GM18951 (cell line): ENCODE measurements around the gene AK8.

Experiments used
- POLR2A ChIP-seq: IDR thresholded peaks from 4 replicates; pipeline ENCODE4 v1.6.1; 2011; ENCODE audit warnings: mild to moderate bottlenecking; ENCODE audit not compliant: insufficient read length, insufficient read depth; ENCODE audit errors: extremely low read depth
- in situ Hi-C: fragments of 300-500 bp; cut with MboI; formaldehyde crosslinking; loops from one replicate; pipeline ENCODE4 v1.12.0; 2022; ENCODE audit warnings: low sequenced_read_pairs, mixed read lengths, inconsistent platforms; ENCODE audit not compliant: unreplicated experiment

AK8 gene

DNA sequence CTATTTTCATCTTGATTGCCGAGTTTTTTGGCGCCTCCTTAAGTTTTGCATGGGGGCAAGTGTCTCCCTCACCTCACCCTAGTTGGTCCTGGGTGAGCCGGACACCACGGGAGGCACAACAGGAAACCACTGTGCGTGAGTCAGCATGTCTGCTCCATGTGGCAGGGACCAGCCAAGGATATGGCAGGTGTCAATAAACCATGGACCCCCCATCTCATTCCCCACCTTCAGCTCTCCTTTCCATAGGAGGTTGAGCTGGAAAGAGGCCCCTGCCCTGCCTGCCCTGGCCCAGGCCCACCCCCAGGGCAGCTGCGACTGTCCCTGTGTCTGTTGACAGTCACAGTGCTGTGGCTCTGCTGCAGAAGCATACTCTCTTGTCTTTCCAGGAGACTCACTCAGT, 3.7 kb upstream of the AK8 start:
- no peak for TF ChIP-seq POLR2A
- in situ Hi-C loops = no loop called here

DNA sequence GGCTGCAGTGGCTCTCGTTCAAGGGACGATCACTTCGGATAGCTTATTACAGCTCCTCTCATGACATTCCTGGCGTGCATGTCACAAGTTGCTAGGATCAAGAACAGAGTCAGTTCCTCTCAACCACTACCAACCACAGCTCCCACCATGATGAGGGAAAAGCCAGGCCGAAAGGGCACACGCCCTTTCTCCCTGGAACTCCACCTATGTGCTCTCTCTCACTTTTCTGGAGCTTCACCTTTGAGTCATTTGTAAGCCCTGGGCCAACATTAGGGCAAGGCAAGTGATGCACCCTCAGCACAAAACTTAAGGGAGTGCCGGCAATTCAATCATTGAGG, 2.2 kb upstream of the AK8 start:
- in situ Hi-C loops = no loop called here

DNA sequence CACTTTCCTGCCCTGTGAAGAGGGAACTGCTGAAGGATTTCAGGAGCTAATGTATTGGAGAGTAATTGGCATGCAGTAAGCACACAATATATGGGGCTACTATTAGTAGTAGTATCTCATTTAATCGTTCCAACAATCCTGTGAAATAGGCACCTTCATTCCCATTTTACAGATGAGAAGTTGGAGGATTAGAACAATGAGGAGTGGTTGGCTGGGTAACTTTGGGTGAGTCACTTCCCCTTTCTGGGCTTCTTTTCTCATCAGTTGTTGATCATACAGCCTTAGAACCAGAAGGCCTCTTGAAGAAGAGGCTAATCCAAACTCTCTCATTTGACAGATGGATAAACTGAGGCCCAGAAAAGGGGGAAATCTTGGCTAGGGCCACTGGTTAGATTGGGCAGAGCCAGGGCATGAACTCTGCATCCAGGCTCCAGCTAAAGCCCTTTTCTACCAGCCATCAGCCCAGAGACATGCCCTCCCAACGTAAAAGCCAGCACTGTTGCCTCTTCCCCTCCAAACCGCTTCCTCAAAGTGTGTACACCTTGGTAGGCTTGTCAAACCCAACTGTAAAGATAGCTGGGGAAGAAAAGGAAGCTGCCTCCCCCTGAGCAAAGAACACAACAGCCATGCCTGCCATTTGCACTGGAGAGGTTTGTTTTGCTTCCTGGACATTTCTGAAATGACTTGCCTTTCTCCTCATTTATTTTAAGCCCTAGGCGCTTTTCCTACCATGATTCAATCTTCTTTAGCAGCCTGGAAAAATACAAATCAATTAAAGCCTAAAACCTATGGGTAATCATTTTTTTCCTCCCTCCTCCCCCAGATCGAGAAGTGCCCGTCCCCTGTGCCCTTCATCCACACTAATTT, 1.6 kb upstream of the AK8 start:
- TF ChIP-seq POLR2A = no peak
- in situ Hi-C loops = no loop called here

More for the DNA sequence above, 2.2 kb upstream of the AK8 start:
- TF ChIP-seq POLR2A = no peak

- in situ Hi-C loops = no loop called here
- TF ChIP-seq POLR2A = no peak
Observed at GRCh38 chr9:132878695-132879456, 792 bp upstream of the AK8 start, which contains the start of gene SPACA9. Gene SPACA9, plus strand, starts transcription at chr9:132878898. Its CDS starts 5,050 bp downstream, at chr9:132883948.

- in situ Hi-C loops = no loop called here
- TF ChIP-seq POLR2A = no peak
Observed at GRCh38 chr9:132877458-132877823, 643 bp downstream of the AK8 start.

- in situ Hi-C loops = no loop called here
- no peak for TF ChIP-seq POLR2A
Observed at GRCh38 chr9:132876849-132877248, 1.2 kb downstream of the AK8 start.

DNA sequence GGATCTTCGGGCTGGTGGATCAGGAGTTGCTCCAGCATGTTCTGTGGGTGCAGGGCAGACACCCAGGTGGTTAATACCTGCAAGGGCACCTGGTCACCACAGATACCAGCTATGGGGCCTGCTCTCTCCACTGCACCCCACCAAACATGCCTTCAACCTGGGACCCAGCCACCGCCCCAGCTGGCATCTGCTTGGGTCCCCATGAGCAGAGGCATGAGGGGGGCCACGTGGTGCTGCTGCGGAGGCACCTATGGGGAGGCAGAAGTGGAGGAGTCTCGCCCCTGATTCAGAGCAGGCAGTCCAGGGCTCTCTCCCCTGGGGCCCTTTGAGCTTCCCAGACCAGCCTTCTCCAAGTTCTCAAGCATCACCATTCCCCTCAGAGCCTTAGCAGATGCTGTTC, 2.9 kb downstream of the AK8 start:
- TF ChIP-seq POLR2A = no peak
- in situ Hi-C loops = no loop called here

DNA sequence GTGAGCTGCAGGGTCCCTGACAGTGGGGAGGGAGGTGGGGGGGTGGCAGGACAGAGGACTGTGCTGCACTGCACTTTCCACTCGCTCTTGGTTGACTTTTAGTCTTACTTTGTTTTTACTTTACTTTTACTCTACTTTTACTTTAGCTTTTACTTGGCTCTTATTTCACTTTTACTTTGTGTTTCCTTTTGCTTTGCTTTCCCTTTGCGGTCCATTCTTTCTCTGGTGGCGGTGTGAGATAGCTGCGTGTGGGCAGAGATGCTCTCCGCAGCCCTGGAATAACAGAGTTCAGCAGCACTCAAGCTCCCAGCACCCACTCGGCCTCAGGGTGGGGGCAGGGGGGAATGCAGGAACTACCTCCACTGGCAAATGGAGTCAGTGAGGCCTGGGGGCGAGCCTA, 4.7 kb downstream of the AK8 start:
- in situ Hi-C loops = no loop called here
- no peak for TF ChIP-seq POLR2A

- no peak for TF ChIP-seq POLR2A
- in situ Hi-C loops = no loop called here
Observed at GRCh38 chr9:132869266-132869665, 8.8 kb downstream of the AK8 start.

DNA sequence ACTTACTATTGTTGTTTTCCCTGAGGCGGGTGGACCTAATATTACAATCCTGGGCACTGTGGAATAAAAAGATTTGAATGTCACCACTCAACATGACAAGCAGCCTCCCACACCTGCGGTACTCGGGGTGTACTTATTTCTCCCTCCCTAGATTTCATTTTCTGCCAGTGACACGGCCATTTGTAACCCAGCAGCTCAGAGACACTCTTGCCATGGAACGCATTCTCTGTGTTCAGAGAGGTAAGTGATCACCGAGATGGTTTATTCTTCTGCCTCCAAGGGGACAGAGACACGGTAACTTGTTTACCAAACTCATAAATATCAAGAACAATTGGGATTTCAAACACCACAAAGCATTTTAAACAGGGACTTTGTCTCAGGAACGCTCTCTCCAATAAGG, 11.2 kb downstream of the AK8 start:
- TF ChIP-seq POLR2A = no peak
- in situ Hi-C loops = no loop called here

- no peak for TF ChIP-seq POLR2A
- in situ Hi-C loops = no loop called here
Observed at GRCh38 chr9:132864691-132865090, 13.4 kb downstream of the AK8 start.

GRCh38 chr9:132864277-132864676, 13.8 kb downstream of the AK8 start:
- no peak for TF ChIP-seq POLR2A
- in situ Hi-C loops = no loop called here

DNA sequence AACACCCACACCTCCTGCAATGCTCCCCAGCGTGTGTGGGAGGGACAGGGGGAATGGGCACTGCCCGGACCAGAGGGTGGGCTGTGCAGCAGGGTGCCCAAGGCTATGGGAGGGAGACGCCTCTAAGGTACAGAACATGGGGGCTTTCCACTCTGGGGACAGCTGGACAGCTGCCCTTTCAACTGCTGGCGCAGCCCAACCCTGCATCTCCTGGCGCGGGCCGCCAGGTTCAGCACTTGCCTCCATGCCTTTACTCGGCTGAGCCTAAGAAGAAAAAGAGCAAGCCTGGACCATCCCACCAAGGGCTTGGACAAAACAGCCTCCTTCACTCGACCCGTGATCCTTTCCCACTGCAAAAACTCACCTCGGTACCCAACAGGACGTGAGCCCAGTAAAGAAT, 15.0 kb downstream of the AK8 start:
- TF ChIP-seq POLR2A = no peak
- in situ Hi-C loops = no loop called here

DNA sequence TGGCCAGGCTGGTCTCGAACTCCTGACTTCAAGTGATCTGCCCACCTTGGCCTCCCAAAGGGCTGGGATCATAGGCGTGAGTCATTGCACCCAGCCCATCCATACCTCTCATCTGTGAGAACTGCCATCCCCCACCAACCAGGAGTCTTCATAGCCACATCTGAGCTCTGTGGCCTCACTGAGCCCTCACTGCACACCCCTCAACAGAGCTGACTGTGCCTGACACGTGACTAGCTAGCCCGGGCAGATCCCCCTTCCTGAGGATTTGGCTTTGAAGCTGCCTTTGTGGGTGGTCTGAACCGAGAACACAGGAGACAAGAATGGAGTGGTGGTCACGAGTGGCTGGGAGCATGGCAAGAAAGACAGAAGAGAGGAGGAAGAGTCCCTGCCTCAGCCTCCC, 15.6 kb downstream of the AK8 start:
- in situ Hi-C loops = no loop called here
- TF ChIP-seq POLR2A = no peak

DNA sequence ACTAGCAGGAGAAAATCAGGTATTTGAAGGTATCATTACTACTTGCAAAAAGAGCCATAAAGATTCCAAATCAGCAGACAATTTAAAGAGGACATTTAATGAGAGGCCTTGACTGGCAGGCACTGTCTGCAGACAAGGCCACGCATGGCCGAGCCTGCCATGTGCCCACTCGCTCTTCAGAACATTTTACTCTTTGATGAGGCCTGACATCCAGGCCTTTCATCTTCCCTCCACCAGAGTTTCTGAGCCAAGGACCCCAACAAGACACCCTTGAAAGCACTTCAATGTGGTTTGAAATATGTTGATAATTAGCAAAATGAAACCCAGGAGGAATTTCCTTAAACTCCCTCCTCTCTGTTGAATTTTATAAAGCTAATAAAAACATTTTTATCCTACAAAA, 16.4 kb downstream of the AK8 start:
- TF ChIP-seq POLR2A = no peak
- in situ Hi-C loops = no loop called here

DNA sequence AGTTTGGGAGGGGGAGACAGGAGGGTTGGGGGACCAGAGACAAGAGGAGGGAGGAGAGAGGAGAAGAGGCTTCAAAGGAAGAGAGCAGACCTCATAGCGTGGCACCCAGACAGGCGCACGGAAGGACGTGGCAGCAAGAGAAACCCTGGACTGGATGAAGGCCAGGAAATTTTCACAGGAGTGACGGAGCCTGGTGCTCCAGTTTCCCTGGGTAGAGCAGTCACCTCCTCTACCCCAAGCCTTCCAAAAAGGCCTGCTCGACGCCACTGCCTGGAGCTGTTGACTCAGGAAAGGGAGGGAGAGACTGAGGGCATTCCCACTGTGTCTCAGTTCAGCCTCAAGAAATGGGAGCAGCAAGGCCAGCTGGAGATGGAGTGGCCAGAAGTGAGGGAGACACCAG, 19.3 kb downstream of the AK8 start:
- TF ChIP-seq POLR2A = no peak
- in situ Hi-C loops = no loop called here
